ENCODE measurements around the gene PDE3B.

DNA sequence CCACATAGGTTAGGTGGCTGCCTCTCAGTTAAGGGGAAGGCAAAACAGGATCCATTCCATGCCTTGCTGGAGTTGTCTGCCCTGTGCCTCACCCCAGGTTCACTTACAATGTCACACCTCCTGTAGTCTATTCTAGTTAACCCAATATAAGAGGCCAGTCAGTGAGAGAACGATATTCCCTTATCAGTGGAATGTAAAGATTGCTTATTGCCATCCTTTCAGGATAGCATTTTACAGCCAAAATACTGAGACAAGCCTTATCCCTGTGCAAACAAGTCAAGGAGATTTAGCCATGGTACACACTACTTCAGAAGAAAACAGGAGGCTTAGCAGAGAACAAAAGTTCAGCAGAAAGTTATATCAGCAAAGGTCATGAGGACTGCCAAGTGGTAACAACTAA, 242.9 kb downstream of the PDE3B start:
- TF ChIP-seq, protein P1, sequence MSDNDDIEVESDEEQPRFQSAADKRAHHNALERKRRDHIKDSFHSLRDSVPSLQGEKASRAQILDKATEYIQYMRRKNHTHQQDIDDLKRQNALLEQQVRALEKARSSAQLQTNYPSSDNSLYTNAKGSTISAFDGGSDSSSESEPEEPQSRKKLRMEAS (IDR thresholded peaks at IDR 0.05; ENCODE audit: low read depth) = no peak
- TF ChIP-seq RAD21 (IDR thresholded peaks at IDR 0.05; ENCODE audit: low read length) = no peak
- TF ChIP-seq POLR2AphosphoS5 (IDR thresholded peaks at IDR 0.05; ENCODE audit: low read depth, low read length) = no peak
- no peak for TF ChIP-seq GATA2 (CRISPR knock-in tag; IDR thresholded peaks at IDR 0.05)
- TF ChIP-seq TEAD4 (IDR thresholded peaks at IDR 0.05; ENCODE audit: borderline replicate concordance, insufficient read depth) = no peak
- TF ChIP-seq, protein P2, sequence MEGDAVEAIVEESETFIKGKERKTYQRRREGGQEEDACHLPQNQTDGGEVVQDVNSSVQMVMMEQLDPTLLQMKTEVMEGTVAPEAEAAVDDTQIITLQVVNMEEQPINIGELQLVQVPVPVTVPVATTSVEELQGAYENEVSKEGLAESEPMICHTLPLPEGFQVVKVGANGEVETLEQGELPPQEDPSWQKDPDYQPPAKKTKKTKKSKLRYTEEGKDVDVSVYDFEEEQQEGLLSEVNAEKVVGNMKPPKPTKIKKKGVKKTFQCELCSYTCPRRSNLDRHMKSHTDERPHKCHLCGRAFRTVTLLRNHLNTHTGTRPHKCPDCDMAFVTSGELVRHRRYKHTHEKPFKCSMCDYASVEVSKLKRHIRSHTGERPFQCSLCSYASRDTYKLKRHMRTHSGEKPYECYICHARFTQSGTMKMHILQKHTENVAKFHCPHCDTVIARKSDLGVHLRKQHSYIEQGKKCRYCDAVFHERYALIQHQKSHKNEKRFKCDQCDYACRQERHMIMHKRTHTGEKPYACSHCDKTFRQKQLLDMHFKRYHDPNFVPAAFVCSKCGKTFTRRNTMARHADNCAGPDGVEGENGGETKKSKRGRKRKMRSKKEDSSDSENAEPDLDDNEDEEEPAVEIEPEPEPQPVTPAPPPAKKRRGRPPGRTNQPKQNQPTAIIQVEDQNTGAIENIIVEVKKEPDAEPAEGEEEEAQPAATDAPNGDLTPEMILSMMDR (IDR thresholded peaks at IDR 0.05) = no peak
- TF ChIP-seq RCOR1 (IDR thresholded peaks at IDR 0.05; ENCODE audit: low read length) = no peak
- TF ChIP-seq NRF1 (IDR thresholded peaks at IDR 0.05; ENCODE audit: low read depth, low read length) = no peak
- no peak for TF ChIP-seq SIN3A (IDR thresholded peaks at IDR 0.05; ENCODE audit: borderline replicate concordance, low read depth, low read length)
- no peak for TF ChIP-seq RXRA (IDR thresholded peaks at IDR 0.05; ENCODE audit: borderline replicate concordance, low read depth)
- no peak for TF ChIP-seq MXI1 (IDR thresholded peaks at IDR 0.05; ENCODE audit: low read depth, low read length)

Data from SK-N-SH (cell line).